ENCODE results near the gene KRTAP5-8. TPM values are rescaled to one million over a fixed set of nuclear protein-coding genes. Genes with fewer than 3 reads are reported as not detected.
"Not testable (repeated sequence)": the region's sequence is repeated elsewhere in the genome, so short reads cannot be mapped to it uniquely, and the experiment has no call there.

KRTAP5-8 gene
- total RNA-seq, 5 donors from 2014 or later (not counting 1 experiment from before 2014, with no cell fraction given), result not detected

DNA sequence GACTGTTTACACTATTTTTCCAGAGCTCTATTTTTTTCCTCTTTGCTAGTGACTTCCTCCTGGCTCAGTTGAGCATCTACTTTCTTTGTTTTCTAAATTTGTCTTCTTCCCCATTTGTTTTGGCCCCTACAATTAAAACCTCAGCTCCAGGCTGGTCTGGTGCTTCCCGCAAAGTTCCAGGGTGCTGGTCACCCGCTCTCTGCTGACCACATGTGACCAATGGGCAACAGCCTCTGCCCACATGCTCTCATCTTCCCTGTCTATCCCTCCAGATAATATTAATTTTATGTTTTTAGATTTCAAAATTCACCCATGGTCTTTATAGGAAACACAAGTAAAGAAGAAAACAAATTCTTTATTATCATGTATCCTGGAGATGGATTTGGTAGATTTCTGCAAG, 45.1 kb downstream of the KRTAP5-8 start:
- CTCF ChIA-PET; H3K36me3 ChIP-seq (ENCODE audit: control insufficient read depth in 2 of 2, extremely low read depth in 1 of 2, insufficient read depth in 1 of 2, low read length in 1 of 2); DNase-seq; H3K9me3 ChIP-seq; H3K4me3 ChIP-seq (ENCODE audit: control insufficient read depth in 1 of 2, extremely low read depth in 1 of 2, low read length in 1 of 2); H3K4me3 Mint-ChIP-seq; H3K4me1 Mint-ChIP-seq; H3K4me1 ChIP-seq (ENCODE audit: control insufficient read depth in 1 of 2, extremely low read depth in 1 of 2, insufficient read depth in 2 of 2, low read length in 2 of 2); ATAC-seq (replicated peaks in 1 of 4); POLR2A ChIA-PET; H3K27ac ChIP-seq (ENCODE audit: low read length); H3K36me3 Mint-ChIP-seq; H3K9me3 Mint-ChIP-seq; H3K27ac Mint-ChIP-seq: not testable (repeated sequence)
- 33% methylated on average over 1 of the region's 2 CpGs for WGBS (ENCODE audit: insufficient coverage)
- peaks cover 0 to 23% of the 10 kb centered on the region in 2 experiments for H3K27me3 ChIP-seq (replicated peaks in 1 of 2; ENCODE audit: control insufficient read depth in 2 of 2, extremely low read depth in 1 of 2, insufficient read depth in 2 of 2, low read length in 1 of 2)
- H3K27me3 Mint-ChIP-seq, result peaks cover 32 to 39% of the 10 kb centered on the region in 2 donors

DNA sequence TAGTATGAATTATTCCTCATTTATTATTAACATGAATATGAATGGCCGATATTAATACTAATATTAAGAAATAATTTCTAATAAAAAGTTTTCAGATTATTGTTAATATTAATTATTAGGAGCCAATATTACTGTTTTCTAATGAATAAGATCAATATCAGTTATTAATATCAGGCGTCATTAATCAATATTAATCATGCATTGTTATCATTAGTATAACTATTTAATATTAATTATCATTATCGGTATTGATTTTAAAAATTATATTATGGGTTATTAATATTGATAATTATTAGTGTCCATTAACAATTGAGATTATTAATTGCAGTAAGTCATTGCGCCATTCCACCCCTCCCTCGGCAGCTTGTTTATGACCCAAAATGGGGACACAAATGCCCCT, 47.8 kb downstream of the KRTAP5-8 start:
- DNase-seq; H3K27ac ChIP-seq (ENCODE audit: low read length); H3K36me3 Mint-ChIP-seq; H3K9me3 Mint-ChIP-seq; H3K36me3 ChIP-seq (ENCODE audit: control insufficient read depth in 2 of 2, extremely low read depth in 1 of 2, insufficient read depth in 1 of 2, low read length in 1 of 2); H3K9me3 ChIP-seq; H3K4me3 ChIP-seq (ENCODE audit: control insufficient read depth in 1 of 2, extremely low read depth in 1 of 2, low read length in 1 of 2); POLR2A ChIA-PET; H3K4me1 Mint-ChIP-seq; H3K27ac Mint-ChIP-seq; H3K4me1 ChIP-seq (ENCODE audit: control insufficient read depth in 1 of 2, extremely low read depth in 1 of 2, insufficient read depth in 2 of 2, low read length in 2 of 2); ATAC-seq (replicated peaks in 1 of 4); H3K4me3 Mint-ChIP-seq; CTCF ChIA-PET: not testable (repeated sequence)
- peaks cover 32 to 33% of the 10 kb centered on the region in 2 donors for H3K27me3 Mint-ChIP-seq
- peaks cover 0 to 16% of the 10 kb centered on the region in 2 experiments for H3K27me3 ChIP-seq (replicated peaks in 1 of 2; ENCODE audit: control insufficient read depth in 2 of 2, extremely low read depth in 1 of 2, insufficient read depth in 2 of 2, low read length in 1 of 2)
- WGBS (ENCODE audit: insufficient coverage), result no CpG with 5 or more reads among the region's 5 CpGs

- H3K4me3 Mint-ChIP-seq; H3K4me1 ChIP-seq (ENCODE audit: control insufficient read depth in 1 of 2, extremely low read depth in 1 of 2, insufficient read depth in 2 of 2, low read length in 2 of 2); H3K4me1 Mint-ChIP-seq; CTCF ChIA-PET; ATAC-seq (replicated peaks in 1 of 4); H3K27ac Mint-ChIP-seq; DNase-seq; H3K9me3 ChIP-seq; H3K27me3 ChIP-seq (replicated peaks in 1 of 2; ENCODE audit: control insufficient read depth in 2 of 2, extremely low read depth in 1 of 2, insufficient read depth in 2 of 2, low read length in 1 of 2); H3K4me3 ChIP-seq (ENCODE audit: control insufficient read depth in 1 of 2, extremely low read depth in 1 of 2, low read length in 1 of 2); H3K36me3 Mint-ChIP-seq; H3K9me3 Mint-ChIP-seq; H3K27ac ChIP-seq (ENCODE audit: low read length); H3K36me3 ChIP-seq (ENCODE audit: control insufficient read depth in 2 of 2, extremely low read depth in 1 of 2, insufficient read depth in 1 of 2, low read length in 1 of 2); POLR2A ChIA-PET: not testable (repeated sequence)
- H3K27me3 Mint-ChIP-seq, result peaks cover 21% of the 10 kb centered on the region in 2 donors
- WGBS (ENCODE audit: insufficient coverage), result 50% methylated on average over 2 of the region's 4 CpGs
These were observed 50.5 kb downstream of the KRTAP5-8 start for GRCh38 chr11:71588314-71588713.

Other genes starting within 250 kb of the KRTAP5-8 start
- gene DHCR7, start 89.6 kb upstream of the KRTAP5-8 start, total RNA-seq, result 10 to 100 TPM; 17.8 to 22.6 (median 21.1) TPM
- gene NADSYN1, start 84.8 kb upstream of the KRTAP5-8 start, total RNA-seq, result 100 to 1,000 TPM; 125 to 190 (median 162) TPM
- not detected for gene KRTAP5-7, start 10.8 kb upstream of the KRTAP5-8 start, total RNA-seq
- under 1 TPM in 2 of 5 donors, not detected in 3; 0.23 to 0.33 TPM for gene KRTAP5-9, start 10.4 kb downstream of the KRTAP5-8 start, total RNA-seq
- not detected for gene KRTAP5-10, start 27.5 kb downstream of the KRTAP5-8 start, total RNA-seq
- not detected for gene KRTAP5-11, start 44.9 kb downstream of the KRTAP5-8 start, total RNA-seq

Measured in T-cell (primary cell).